ENCODE data around the gene SLC35A2. TPM values are rescaled to one million over a fixed set of nuclear protein-coding genes. Genes with fewer than 3 reads are reported as not detected.

SLC35A2 gene
- total RNA-seq, 1 donor from 2014 or later: 7.1 TPM

DNA sequence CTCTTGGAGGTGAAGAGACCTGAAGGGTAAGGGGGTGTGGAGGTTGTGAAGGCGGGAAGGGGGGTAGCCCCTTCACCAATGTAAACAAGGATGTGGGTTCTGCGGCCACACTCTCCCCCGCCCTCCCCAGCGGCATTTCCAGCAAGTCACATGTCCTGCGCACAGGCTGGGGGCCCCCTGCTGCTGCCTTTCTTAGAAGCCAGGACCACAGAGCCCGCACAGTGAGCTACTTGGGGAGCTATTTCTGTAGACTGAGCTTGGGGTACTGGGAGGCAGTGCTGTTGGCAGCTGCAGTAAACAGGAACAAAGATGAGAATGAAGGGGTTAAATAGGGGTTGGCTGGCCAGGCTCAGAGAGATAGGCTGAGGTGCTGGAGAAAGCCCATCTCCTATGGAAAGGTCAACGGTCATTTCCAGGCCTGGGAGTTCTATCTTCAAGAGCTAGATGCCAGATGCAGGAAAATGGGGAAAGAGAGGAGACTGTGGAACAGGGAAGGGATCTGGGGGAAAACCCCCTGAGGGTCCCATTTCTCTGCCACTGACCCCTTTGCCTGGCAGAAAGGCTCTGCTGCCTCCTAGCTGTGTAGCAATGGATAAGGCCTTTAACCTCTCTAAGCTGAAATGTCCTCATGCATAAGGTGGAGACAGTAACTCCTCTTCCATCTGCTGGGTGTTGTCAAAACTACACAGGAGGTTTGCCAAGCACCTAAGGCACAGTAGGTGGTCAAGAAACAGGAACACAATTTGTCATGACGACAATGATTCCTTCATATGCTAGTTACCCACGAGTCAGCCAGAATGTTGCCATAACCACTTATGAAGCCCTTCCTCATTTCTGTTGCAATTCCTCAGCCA lies 25.8 kb upstream of the SLC35A2 start:
- intact Hi-C loops (cut with DNase I): no loop called here
- H3K4me3 ChIP-seq: no peak overlapping the region
- H3K9me3 ChIP-seq: no peaks in the 10 kb centered on the region
- H3K27me3 ChIP-seq: no peaks in the 10 kb centered on the region
- no peak for DNase-seq (ENCODE audit: extremely low spot score in 2 of 2)
- TF ChIP-seq, protein P1, sequence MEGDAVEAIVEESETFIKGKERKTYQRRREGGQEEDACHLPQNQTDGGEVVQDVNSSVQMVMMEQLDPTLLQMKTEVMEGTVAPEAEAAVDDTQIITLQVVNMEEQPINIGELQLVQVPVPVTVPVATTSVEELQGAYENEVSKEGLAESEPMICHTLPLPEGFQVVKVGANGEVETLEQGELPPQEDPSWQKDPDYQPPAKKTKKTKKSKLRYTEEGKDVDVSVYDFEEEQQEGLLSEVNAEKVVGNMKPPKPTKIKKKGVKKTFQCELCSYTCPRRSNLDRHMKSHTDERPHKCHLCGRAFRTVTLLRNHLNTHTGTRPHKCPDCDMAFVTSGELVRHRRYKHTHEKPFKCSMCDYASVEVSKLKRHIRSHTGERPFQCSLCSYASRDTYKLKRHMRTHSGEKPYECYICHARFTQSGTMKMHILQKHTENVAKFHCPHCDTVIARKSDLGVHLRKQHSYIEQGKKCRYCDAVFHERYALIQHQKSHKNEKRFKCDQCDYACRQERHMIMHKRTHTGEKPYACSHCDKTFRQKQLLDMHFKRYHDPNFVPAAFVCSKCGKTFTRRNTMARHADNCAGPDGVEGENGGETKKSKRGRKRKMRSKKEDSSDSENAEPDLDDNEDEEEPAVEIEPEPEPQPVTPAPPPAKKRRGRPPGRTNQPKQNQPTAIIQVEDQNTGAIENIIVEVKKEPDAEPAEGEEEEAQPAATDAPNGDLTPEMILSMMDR (IDR thresholded peaks at IDR 0.05): no peak
- TF ChIP-seq POLR2AphosphoS5 (IDR thresholded peaks at IDR 0.05; ENCODE audit: insufficient read depth in 1 of 2, low read depth in 1 of 2): peak in 1 of 2 donors; percentile 57
- H3K27ac ChIP-seq: no peak overlapping the region
- peaks cover 0 to 14% of the 10 kb centered on the region in 2 donors for H3K36me3 ChIP-seq
- H3K4me1 ChIP-seq: peaks cover 21% of the 10 kb centered on the region

DNA sequence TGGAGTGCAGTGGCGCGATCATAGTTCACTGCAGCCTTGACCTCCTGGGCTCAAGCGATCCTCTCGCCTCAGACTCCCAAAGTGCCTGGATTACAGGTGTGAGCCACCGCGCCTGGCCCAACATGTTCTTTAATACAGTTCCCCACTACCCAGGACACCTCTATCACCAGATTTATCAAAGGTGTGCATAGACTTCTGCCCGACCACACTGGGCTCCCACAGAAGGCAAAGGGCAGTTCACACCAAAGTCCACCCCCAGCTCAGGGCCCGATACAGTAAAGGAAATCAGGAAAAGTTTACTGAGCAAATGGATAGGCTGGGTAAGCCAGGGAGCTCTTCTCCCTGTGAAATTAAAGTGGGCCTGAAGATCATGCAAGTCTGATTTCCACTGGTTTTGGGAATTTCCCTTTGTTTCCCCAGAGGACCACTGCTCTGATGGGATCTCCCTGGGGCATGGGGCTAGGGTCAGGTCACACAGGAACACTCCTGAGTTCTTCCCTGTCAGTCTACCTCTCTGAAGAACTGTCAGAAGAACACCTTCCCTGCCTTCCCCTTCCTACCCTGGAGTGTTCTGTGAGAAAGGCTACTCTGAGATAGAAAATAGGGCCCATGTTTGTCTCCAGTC lies 25.1 kb upstream of the SLC35A2 start:
- no peaks in the 10 kb centered on the region for H3K9me3 ChIP-seq
- H3K36me3 ChIP-seq: peaks cover 0 to 16% of the 10 kb centered on the region in 2 donors
- H3K27me3 ChIP-seq: no peaks in the 10 kb centered on the region
- peaks cover 16% of the 10 kb centered on the region for H3K4me1 ChIP-seq
- TF ChIP-seq, protein P1 (IDR thresholded peaks at IDR 0.05): no peak
- TF ChIP-seq POLR2A (IDR thresholded peaks at IDR 0.05): no peak
- no peak for DNase-seq (ENCODE audit: extremely low spot score in 2 of 2)
- intact Hi-C loops (cut with DNase I): no loop called here
- no peak overlapping the region for H3K4me3 ChIP-seq
- H3K27ac ChIP-seq: no peak overlapping the region

DNA sequence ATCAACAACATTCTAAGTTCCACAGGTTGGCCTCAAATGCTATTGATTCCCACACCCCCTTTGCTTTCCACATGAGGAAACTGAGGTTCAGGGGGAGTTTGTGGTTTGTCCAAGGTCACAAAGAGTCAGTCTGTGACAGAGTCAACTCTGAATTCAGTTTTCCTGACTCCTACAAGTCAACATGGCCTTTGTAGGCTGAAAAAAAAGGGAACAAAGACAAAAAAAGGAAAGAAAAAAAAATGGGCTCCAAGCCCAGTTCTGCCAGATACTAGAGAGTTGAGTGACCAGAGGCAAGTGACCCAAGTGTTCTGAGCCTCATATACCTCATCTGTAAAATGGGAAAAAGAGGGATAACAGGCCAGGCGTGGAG lies 23.8 kb upstream of the SLC35A2 start:
- Histone ChIP-seq H3K36me3 (peaks cover 0 to 20% of the 10 kb centered on the region in 2 donors), H3K4me1 (peaks cover 10% of the 10 kb centered on the region), H3K27me3 (no peaks in the 10 kb centered on the region), H3K9me3 (no peaks in the 10 kb centered on the region), H3K27ac (no peak overlapping the region), H3K4me3 (no peak overlapping the region)
- no peak for TF ChIP-seq POLR2A (IDR thresholded peaks at IDR 0.05)
- TF ChIP-seq POLR2AphosphoS5 (IDR thresholded peaks at IDR 0.05; ENCODE audit: insufficient read depth in 1 of 2, low read depth in 1 of 2): no peak
- DNase-seq (ENCODE audit: extremely low spot score in 2 of 2): no peak
- intact Hi-C loops (cut with DNase I): no loop called here

DNA sequence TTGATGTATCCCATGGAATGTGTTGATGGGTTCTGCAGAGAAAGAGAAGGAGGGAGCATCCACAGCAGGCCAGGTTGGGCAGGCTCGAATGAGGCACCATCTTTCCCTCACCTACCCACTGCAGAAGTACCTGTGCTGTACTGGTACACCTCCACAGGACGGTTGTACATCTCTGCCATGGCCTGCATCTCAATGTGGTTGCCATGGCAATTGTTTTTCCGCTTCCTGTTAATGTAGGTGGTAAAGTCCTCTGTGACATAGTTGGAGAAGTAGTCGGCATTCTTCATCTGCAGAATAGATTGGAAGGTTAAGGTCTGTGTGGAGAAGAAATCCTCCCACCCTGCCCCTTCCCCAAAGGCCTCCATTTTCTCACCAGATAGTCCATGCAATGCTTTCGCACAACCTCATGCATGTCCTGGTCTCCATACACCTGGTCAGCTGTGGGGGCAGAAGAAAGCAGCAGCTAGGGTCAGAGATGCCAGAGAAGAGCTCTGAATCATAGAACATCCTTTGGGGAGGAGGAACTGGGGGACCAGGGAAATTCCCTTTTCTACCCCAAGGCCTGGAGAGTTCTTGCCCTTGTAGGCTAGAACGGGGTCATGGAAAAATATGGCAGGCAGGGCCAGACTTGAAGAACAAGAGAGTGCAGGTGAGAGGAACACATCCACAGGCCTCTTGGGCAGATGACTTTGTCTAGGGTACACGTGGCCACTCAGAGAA lies 23.3 kb upstream of the SLC35A2 start:
- Histone ChIP-seq H3K27me3 (no peaks in the 10 kb centered on the region), H3K4me1 (peaks cover 7% of the 10 kb centered on the region), H3K4me3 (no peak overlapping the region), H3K27ac (no peak overlapping the region), H3K9me3 (no peaks in the 10 kb centered on the region), H3K36me3 (peaks cover 0 to 20% of the 10 kb centered on the region in 2 donors)
- no peak for DNase-seq (ENCODE audit: extremely low spot score in 2 of 2)
- TF ChIP-seq POLR2A (IDR thresholded peaks at IDR 0.05): no peak
- no peak for TF ChIP-seq POLR2AphosphoS5 (IDR thresholded peaks at IDR 0.05; ENCODE audit: insufficient read depth in 1 of 2, low read depth in 1 of 2)
- TF ChIP-seq, protein P1 (IDR thresholded peaks at IDR 0.05): no peak
- intact Hi-C loops (cut with DNase I): no loop called here

DNA sequence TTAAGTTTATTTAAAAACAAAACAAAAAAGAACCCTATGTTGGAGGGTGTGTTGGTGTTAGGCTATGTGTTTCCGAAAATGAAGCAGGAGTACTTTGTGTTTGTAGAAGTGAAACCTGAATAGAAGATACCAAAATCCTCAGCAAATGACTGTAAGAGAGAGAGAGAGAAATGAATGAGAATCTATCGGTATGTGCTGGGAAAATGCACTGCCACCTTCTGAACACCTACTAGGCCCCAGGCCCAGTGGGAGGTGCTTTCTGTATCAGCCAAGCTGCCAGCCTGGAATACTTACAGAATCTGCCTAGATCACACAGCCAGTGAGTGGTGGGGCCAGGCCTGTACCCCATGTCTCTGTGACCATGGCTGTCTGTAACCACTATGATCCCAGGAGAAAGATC lies 22.3 kb upstream of the SLC35A2 start:
- no peak overlapping the region for H3K27ac ChIP-seq
- no peaks in the 10 kb centered on the region for H3K27me3 ChIP-seq
- peaks cover 0 to 25% of the 10 kb centered on the region in 2 donors for H3K36me3 ChIP-seq
- no peaks in the 10 kb centered on the region for H3K9me3 ChIP-seq
- DNase-seq (ENCODE audit: extremely low spot score in 2 of 2): no peak
- TF ChIP-seq, protein P1 (IDR thresholded peaks at IDR 0.05): no peak
- TF ChIP-seq POLR2AphosphoS5 (IDR thresholded peaks at IDR 0.05; ENCODE audit: insufficient read depth in 1 of 2, low read depth in 1 of 2) (no peak), POLR2A (IDR thresholded peaks at IDR 0.05) (no peak)
- H3K4me3 ChIP-seq: no peak overlapping the region
- peaks cover 7% of the 10 kb centered on the region for H3K4me1 ChIP-seq
- intact Hi-C loops (cut with DNase I): no loop called here
